ENCODE measurements around the gene CACNA1F. TPM values are rescaled to one million over a fixed set of nuclear protein-coding genes. Genes with fewer than 3 reads are reported as not detected.

Gene CACNA1F
- total and polyA plus RNA-seq, 9 of the 15 experiments (the other 6 are each of a cell fraction or from before 2014, with no cell fraction given) = under 0.01 to 0.41 (median 0.03) TPM; not detected in 3

DNA sequence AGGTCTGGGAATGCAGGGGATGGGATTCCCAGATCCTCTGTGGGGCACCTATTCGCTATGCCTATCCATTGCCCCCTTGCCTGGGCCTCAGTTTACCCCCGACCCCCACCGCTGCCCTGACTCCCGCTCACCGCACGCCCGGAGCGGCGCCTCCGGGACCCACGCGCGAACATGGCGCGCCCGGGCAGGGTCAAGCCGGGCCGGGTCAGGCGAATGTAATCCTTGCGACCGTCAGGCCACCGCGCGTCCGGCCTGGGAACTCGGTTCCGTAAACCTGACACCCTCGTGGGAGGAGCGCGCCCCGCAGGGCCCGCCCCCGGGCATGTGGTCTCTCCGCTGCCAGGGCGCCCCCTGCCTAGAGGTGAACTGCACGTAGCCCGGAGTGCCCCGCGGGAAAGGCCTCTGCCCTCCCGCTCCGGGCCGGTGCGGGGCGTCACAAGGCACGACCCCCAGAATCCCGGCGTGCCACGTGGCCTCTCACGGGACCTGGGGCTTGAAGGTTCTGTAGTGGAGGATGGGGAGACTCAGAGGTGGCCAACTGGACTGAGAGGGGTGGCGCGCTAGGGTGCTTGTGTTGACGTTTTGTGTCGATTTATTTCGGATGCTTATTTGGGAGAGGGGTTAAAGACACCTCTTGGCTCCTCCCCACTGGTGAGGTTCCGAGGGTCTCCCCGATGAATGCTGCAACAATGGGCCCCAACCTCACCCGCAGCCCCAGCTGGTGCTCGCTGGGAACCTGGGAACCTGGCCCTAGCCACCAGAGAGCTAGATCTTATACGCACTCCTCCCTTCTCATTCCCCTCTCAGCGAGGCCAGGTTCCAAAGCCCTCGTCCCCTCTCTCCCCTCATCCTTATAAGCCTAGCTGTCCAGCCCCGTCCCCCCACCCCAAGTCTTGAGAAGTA lies 46.8 kb downstream of the CACNA1F start, which contains the start of gene PRICKLE3 (continued):
- TF ChIP-seq ZNF695 (CRISPR knock-in tag; IDR thresholded peaks at IDR 0.05) (no peak), U2AF1 (optimal IDR thresholded peaks at IDR 0.05; ENCODE audit: low read depth, low read length) (no peak), CC2D1A (IDR thresholded peaks at IDR 0.05) (no peak), JUN (IDR thresholded peaks at IDR 0.05; ENCODE audit: borderline replicate concordance, low read depth, low read length) (no peak), JUN (CRISPR knock-in tag; IDR thresholded peaks at IDR 0.05; ENCODE audit: borderline replicate concordance) (no peak), PTBP1 (IDR thresholded peaks at IDR 0.05; ENCODE audit: low read depth, low read length) (no peak), TEAD1 (CRISPR knock-in tag; IDR thresholded peaks at IDR 0.05) (0 out of 4 replicates have a peak, but pooled peaks of 1 of the 2 experiments have one; percentile 65), NBN (IDR thresholded peaks at IDR 0.05; ENCODE audit: low read depth) (no peak), ATF1 (CRISPR knock-in tag; IDR thresholded peaks at IDR 0.05) (no peak), ATF1 (tag; IDR thresholded peaks at IDR 0.05) (peak; percentile 55; the same call in 1 of the 2 replicates), RAD51 (IDR thresholded peaks at IDR 0.05; ENCODE audit: borderline replicate concordance, low read depth) (peak; percentile 61), MYBL2 (IDR thresholded peaks at IDR 0.05; ENCODE audit: low read depth) (no peak), MYBL2 (CRISPR knock-in tag; IDR thresholded peaks at IDR 0.05; ENCODE audit: borderline replicate concordance) (no peak)
- TF ChIP-seq, protein P1, sequence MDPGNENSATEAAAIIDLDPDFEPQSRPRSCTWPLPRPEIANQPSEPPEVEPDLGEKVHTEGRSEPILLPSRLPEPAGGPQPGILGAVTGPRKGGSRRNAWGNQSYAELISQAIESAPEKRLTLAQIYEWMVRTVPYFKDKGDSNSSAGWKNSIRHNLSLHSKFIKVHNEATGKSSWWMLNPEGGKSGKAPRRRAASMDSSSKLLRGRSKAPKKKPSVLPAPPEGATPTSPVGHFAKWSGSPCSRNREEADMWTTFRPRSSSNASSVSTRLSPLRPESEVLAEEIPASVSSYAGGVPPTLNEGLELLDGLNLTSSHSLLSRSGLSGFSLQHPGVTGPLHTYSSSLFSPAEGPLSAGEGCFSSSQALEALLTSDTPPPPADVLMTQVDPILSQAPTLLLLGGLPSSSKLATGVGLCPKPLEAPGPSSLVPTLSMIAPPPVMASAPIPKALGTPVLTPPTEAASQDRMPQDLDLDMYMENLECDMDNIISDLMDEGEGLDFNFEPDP (CRISPR knock-in tag; IDR thresholded peaks at IDR 0.05) = no peak
- TF ChIP-seq, protein P2, sequence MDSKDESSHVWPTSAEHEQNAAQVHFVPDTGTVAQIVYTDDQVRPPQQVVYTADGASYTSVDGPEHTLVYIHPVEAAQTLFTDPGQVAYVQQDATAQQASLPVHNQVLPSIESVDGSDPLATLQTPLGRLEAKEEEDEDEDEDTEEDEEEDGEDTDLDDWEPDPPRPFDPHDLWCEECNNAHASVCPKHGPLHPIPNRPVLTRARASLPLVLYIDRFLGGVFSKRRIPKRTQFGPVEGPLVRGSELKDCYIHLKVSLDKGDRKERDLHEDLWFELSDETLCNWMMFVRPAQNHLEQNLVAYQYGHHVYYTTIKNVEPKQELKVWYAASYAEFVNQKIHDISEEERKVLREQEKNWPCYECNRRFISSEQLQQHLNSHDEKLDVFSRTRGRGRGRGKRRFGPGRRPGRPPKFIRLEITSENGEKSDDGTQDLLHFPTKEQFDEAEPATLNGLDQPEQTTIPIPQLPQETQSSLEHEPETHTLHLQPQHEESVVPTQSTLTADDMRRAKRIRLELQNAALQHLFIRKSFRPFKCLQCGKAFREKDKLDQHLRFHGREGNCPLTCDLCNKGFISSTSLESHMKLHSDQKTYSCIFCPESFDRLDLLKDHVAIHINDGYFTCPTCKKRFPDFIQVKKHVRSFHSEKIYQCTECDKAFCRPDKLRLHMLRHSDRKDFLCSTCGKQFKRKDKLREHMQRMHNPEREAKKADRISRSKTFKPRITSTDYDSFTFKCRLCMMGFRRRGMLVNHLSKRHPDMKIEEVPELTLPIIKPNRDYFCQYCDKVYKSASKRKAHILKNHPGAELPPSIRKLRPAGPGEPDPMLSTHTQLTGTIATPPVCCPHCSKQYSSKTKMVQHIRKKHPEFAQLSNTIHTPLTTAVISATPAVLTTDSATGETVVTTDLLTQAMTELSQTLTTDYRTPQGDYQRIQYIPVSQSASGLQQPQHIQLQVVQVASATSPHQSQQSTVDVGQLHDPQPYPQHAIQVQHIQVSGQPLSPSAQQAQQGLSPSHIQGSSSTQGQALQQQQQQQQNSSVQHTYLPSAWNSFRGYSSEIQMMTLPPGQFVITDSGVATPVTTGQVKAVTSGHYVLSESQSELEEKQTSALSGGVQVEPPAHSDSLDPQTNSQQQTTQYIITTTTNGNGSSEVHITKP (IDR thresholded peaks at IDR 0.05; ENCODE audit: partially characterized antibody) = peak; percentile 41
- TF ChIP-seq, protein P3, sequence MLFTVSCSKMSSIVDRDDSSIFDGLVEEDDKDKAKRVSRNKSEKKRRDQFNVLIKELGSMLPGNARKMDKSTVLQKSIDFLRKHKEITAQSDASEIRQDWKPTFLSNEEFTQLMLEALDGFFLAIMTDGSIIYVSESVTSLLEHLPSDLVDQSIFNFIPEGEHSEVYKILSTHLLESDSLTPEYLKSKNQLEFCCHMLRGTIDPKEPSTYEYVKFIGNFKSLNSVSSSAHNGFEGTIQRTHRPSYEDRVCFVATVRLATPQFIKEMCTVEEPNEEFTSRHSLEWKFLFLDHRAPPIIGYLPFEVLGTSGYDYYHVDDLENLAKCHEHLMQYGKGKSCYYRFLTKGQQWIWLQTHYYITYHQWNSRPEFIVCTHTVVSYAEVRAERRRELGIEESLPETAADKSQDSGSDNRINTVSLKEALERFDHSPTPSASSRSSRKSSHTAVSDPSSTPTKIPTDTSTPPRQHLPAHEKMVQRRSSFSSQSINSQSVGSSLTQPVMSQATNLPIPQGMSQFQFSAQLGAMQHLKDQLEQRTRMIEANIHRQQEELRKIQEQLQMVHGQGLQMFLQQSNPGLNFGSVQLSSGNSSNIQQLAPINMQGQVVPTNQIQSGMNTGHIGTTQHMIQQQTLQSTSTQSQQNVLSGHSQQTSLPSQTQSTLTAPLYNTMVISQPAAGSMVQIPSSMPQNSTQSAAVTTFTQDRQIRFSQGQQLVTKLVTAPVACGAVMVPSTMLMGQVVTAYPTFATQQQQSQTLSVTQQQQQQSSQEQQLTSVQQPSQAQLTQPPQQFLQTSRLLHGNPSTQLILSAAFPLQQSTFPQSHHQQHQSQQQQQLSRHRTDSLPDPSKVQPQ (CRISPR knock-in tag; IDR thresholded peaks at IDR 0.05; ENCODE audit: borderline replicate concordance) = no peak
